ENCODE results near the gene FHOD3.

GRCh38 chr18:36780748-36781147 is 483.2 kb downstream of the FHOD3 start:
- TF ChIP-seq, protein P1, sequence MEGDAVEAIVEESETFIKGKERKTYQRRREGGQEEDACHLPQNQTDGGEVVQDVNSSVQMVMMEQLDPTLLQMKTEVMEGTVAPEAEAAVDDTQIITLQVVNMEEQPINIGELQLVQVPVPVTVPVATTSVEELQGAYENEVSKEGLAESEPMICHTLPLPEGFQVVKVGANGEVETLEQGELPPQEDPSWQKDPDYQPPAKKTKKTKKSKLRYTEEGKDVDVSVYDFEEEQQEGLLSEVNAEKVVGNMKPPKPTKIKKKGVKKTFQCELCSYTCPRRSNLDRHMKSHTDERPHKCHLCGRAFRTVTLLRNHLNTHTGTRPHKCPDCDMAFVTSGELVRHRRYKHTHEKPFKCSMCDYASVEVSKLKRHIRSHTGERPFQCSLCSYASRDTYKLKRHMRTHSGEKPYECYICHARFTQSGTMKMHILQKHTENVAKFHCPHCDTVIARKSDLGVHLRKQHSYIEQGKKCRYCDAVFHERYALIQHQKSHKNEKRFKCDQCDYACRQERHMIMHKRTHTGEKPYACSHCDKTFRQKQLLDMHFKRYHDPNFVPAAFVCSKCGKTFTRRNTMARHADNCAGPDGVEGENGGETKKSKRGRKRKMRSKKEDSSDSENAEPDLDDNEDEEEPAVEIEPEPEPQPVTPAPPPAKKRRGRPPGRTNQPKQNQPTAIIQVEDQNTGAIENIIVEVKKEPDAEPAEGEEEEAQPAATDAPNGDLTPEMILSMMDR (IDR thresholded peaks at IDR 0.05), result no peak
- TF ChIP-seq POLR2A (IDR thresholded peaks at IDR 0.05), result no peak

All from uterus (tissue), 2 donors.